ENCODE results near the gene TBPL1. TPM values are rescaled to one million over a fixed set of nuclear protein-coding genes. Genes with fewer than 3 reads are reported as not detected.

The TBPL1 gene
- total RNA-seq, 1 experiment from 2014 or later = 52.0 TPM

DNA sequence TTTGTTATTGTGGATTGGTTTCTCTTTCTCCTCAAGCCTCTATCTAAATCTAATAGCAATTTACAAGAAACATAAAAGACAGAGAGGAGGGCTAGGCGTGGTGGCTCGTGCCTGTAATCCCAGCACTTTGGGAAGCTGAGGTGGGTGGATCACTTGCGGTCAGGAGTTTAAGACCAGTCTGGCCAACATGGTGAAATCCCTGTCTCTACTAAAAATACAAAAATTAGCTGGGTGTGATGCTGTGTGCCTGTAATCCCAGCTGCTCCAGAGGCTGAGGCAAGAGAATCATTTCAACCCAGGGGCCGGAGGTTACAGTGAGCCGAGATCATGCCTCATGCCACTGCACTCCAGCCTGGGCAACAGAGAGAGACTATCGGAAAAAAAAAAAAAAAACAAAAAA is 52.8 kb downstream of the TBPL1 start:
- DNase-seq (ENCODE audit: low spot score) = no peak

DNA sequence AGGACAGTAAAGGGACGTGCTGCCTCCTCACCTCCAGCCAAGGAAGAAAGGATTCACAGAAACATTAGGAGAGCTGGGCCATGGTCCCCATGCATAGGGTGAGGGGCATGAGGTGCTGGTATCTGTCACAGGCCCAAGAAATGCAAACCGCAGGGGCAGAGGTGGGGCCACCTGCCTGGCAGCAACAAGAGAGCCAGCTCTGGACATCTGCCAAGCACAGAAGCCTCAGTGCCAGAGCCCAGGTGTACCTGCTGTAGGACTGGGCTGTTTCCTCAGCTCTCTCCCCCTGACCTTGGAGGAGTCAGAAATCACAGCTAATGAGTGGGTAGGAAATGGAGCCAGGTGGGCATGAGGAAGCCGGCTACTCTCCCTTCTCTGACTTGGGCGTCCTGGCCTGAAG is 54.1 kb downstream of the TBPL1 start:
- no peak for DNase-seq (ENCODE audit: low spot score)

DNA sequence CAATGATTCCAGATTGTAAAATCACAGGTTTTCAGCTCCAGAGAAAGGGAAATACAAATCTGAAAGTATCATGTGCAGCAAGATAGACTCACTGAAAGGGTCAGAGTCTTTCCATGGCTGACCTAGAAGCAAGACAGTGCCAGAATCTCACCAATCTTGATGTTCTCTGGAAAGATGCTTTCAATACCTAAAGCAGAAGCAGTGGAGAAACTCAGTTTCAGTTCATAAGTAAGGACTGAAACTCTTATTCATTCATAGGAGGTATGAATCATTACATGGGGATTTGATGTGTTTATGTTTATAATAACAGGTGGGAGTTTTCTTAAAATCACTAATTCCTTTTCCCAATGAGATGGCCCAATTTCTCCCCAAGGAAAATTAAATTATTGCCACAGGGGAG is 56.9 kb downstream of the TBPL1 start:
- no peak for DNase-seq (ENCODE audit: low spot score)

DNA sequence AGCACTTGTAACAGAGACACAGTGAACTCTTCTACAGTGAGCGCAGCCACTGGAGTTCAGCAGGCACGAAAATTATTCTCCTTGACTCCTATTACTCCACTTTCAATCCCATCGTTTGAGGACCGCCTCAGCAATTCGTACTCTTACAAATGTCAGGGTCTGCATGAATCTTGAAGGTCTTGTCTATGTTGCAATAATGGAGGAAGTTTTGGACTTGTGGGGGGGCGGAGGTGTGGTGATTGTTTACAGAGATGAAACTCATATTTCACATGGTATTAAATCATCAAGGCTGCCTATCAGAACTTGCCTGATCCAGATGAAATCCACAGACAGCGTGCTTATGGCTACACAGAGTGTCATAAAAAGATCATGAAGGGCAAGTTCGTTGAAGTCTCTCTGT is 57.4 kb downstream of the TBPL1 start:
- no peak for DNase-seq (ENCODE audit: low spot score)

DNA sequence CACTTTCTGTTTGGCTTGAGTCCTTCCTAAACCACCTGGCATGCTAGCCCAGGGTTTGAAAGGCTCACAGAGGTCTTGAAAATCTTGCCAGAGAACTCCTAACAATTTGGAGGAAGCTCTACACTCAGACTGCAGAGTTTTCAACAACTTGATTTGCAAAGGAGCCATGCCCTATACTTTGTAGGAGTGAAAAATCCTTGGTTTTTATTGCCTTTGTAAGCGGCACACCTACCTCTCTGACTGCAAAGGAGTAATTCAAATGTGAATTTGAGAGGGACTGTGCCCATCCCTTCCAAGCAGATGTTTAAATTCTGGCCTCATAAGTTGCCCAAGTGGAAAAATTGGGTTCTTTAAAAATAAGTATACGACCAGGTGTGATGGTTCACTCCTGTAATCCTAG is 58.0 kb downstream of the TBPL1 start:
- DNase-seq (ENCODE audit: low spot score) = no peak

DNA sequence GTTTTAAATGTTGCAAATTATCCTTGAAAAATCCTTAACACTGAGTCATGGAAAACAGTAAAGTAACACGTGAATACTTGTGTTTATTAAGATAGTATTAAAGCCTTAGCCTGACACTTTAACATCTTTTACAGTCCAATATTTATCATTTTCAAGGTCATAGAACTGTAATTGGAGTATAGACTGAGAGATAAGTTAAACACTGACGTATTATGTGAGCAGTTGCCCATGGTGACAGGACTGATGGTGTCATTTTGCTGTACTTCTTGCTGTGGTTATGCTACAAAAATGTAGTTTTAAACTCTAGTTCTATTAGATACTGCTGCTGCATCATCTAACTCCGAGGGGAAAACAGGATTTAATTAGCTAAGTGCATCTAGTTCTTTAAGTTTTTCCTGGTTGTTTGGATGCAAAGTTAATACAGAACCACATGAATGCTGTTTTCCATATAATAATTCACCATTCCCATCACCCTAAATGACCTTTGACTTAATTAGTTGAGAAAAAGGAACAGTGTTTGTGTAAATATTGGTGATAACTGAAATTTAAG is 61.6 kb downstream of the TBPL1 start:
- DNase-seq (ENCODE audit: low spot score) = no peak

DNA sequence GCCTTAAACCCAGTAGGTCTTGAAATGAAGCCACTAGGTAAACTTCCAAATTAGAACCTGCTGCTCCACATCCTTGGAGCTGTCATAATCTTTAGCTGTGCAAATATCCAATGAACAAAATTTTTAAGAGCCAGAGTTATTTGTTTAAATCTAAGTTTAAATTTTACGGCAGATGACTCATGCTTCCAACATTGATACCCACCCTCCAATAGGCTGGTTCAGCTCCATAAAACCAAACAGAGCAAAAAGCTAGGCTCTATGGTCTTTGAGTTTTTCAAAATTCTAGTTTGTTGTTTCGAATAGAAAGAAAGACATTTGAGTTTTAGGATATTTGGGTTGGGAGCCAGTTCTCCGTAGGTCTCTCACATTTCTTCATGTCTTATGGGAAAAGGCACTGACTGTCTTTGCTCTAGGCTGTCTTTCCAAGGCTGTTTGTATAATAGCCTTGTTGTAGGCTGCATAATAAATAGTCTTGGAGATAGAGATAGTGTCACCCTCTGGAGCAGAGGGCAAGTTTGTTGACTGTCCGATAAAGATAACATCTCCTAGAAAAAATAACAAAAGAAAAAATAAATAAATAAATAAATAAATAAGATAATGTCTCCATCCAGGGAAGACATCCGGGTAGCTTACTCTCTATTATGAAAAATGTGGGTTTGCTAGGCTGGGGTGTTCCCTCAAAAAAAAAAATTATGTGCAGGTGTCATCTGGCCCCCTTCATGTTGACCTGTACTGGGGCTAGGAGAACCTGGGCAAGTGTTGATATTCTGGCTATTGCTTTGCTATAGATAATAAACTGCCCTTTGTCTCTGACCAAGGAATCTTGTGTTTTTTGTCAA is 62.9 kb downstream of the TBPL1 start:
- no peak for DNase-seq (ENCODE audit: low spot score)

DNA sequence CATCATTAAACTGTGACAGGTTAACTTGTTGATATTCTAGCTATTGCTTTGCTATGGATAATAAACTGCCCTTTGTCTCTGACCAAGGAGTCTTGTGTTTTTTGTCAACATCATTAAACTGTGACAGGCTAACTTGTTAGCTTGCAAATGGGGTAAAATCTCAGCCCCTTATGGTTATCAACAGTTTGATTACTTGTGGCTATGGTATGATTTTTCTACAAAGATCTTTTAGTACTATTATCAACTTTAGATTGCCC is 63.5 kb downstream of the TBPL1 start:
- no peak for DNase-seq (ENCODE audit: low spot score)

DNA sequence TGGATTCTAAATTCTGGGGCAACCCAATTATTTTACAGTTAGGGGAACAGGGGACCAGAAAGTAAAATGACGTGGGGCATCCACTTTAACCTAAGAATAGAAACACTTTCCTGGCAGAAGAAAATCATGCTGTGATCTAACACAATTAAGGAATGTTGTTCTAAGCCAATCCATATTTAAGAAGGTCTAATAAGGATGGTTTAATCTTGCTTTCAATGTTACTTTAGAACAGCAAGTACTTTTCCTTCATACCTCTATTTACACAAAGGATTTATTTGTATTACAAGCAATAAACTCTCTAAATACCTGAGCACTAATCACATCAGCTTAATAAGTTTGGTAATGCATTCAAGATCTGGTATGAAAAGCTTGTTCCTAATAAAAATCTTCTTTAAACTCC is 67.0 kb downstream of the TBPL1 start:
- DNase-seq (ENCODE audit: low spot score) = no peak

DNA sequence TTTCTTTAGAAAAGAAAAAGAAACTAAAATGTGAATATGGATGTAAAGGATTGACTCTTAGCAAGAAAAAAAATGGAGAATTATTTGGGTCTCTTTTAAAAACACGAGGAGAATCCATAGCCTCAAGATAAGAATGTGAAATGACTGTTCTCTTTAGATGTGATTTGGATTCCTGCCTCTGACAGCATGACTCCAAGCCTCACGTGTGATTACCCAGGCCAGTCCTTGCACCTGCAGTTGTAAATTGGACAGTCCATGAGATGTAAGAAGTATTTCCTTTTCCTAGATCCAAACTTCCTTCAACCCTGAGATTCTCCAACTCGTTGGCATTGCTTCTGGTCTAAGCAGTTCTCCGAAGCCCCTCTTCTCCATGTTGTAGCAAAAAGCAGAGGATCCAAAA is 67.5 kb downstream of the TBPL1 start:
- DNase-seq (ENCODE audit: low spot score) = no peak

DNA sequence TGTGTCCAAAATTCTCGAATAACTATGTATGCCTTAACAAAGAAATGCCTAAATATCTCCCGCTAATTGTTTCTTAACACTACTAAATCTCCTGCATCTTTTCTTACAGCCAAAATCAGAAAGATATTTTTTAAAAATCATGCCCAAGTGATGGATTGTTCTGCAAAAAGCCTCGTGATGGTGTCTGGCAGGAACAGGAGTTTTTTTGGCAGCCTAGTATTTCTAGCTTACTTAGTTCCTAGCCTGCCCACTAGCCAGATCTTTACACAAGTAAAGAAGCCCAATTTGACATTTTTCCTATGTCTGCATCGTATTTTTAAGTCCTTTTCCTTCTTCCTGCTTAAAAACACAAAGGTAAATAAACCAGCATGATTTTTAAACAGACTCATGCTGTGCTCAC is 67.9 kb downstream of the TBPL1 start:
- no peak for DNase-seq (ENCODE audit: low spot score)

DNA sequence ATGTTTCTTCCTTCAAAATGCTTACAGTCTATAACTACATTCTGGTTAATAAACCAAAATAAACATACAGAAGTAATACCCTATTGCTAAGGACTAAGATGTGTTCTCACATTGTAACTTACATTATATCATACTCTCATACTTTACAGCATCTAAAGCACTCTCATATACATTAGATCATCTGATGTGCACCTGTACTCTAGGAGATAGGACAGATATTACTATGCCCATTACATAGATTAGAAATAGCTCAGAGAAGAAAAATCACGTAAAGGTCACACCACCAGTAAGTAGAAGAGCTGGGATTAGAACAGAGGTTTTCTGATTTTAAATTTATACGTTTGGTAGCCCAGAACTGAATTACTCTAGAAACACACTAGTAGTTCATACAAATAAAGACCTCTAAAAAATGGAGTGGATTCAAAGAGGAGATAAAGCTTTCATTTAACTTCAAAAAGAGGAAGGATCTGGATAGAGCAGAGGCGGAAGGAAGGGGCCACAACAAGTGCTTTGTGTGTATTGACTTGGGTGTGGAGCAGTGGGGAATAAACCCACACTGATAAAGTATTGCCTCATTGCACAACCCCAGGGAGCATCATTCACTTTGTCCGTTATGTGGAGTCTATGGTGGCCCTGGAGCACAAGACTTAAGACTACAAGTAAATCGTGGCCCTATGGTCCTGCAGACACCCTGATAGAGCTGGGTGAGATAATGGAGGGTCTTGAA is 68.5 kb downstream of the TBPL1 start:
- no peak for DNase-seq (ENCODE audit: low spot score)

DNA sequence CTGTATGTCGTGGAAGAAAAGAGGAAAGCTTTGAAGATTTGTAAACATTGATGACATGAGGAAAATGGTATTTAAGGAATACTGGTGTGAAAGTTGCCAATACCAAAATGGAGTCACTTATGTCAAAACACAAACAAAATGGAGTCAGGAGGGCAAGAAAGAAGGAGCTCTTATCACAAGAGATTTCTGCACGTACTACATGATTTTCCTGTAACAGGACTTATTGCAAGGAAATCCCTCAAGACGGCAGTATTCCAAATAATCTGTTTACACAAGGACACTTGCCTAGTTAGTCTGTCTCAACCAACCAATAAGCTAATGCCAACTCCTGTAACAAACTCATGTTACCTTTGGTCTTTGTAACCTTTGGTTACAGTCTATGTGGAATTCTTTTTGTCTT is 69.6 kb downstream of the TBPL1 start:
- no peak for DNase-seq (ENCODE audit: low spot score)

DNA sequence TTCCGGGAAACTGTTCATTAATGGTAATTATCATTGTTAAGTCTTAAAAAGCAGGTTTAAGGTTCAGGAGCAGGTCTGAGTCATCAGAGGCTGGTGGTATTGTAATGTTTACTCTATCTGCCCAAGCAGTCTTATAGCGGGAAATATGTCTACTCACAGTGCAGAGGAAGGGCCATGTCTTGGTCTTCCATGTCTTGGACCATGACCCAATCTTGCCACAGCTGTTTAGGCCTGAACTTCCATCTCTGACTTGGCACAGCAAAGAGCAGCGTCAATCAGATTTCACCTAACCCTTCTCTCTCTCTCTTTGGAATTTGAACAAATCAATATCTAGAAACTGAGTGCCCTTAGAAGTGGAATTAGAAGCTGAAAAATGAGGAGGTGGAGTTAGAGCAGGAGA is 73.6 kb downstream of the TBPL1 start:
- peak; percentile 54 for DNase-seq (ENCODE audit: low spot score)

DNA sequence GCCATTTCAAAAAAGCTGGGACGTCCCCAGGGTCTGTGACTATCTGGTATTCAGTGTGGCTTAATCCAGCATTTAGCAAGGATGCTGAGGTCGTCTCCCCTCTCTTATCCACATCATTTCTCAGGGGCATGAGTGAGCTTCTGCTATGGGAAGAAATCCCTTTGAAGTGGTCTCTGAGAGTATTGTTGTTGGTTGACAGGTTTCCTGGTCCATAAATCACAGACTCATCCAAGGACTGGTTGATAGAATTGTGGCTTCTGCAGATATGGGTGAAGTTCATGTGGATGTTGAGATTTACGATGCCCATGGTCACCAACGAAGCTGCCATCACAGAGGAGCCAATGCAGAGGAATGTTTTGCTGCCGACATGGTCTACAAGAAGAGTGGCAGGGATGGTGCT is 75.4 kb downstream of the TBPL1 start:
- no peak for DNase-seq (ENCODE audit: low spot score)

DNA sequence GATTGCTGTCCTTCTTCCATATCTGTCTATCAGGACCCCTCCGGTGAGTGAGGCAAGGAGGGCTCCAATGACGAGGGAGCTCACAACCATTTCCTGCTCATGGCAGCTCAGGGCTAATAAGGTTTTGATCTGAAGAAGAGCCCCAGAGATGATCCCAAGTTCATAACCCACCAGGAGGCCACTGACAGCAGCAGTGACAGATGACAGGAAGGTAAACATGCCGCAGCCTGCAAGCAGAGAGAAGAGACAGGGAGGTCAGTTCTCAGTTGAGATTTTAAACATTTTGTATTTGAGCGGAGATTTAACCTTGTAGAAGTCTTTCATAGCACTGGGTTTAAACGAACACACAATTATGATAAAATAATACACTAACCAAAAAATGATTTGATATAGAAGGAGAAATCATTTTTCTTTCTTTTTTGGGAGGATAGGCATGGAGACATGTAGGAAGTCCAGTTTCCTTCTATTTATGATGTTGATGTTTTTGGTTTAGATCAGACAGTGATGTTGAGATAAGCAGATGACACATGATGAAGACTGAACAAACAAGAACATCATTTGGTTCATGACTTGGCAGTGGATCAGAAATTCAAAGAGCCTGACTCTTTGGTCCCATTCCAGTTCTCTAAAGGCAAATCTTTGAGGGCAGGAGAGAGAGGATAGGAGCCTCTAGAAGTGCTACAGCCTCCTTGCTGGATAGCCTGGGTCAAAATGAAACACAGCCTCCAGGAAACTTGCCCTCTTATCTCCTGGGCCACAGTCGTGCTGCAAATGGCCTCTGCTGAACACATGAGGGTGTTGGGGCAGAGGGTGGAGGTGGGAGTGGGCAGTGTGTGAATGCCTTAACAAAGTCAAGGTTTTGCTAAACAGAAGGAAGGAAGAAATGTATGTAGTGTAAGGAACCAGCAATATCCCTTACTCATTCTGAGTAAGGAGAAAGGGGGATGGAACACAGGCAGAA is 76.8 kb downstream of the TBPL1 start:
- no peak for DNase-seq (ENCODE audit: low spot score)

DNA sequence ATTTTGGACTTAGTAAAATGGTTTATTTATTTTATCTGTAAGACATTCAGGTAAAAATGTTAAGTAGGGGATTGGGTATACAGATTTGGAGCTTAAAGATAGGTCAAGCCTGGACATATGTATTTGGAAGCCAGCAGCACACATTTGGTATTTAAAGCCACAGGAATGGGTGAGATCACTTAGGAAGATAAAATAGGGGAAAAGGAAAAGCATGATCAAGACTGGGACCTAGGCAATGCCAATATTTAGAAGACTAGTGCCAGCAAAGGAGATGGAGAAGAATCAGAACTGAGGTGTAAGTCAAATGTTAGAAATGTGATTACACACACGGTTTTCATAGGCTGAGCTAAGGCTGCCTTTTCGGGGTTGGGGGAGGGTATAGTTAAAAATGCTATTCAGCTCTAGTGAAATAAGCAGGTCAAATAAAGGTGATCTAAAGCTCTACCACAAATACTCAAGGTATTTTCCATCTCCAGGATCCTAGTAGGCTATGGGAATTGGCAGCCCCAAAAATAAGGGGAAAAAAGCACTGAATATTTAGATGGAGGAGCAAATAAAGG is 78.8 kb downstream of the TBPL1 start:
- peak; percentile 16 for DNase-seq (ENCODE audit: low spot score)

DNA sequence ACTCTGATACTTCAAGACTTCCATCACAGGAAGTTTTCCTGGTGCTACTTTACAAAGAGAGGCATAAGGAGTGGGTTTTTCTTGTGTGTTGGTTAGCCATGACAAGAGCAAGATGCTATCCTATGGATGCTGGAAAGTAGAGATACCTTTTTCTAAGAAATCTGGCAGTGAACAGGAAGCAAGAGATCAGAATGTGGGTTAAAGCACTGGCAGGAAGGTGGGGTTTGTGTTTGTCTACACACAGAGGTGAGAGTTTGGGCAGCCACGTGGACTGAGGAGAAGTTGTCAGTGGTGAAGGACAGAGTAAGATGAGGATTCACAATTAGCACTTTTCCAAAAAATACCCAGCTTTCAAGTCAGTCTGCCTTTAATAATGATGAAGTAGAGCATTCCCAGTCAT is 81.5 kb downstream of the TBPL1 start:
- no peak for DNase-seq (ENCODE audit: low spot score)

DNA sequence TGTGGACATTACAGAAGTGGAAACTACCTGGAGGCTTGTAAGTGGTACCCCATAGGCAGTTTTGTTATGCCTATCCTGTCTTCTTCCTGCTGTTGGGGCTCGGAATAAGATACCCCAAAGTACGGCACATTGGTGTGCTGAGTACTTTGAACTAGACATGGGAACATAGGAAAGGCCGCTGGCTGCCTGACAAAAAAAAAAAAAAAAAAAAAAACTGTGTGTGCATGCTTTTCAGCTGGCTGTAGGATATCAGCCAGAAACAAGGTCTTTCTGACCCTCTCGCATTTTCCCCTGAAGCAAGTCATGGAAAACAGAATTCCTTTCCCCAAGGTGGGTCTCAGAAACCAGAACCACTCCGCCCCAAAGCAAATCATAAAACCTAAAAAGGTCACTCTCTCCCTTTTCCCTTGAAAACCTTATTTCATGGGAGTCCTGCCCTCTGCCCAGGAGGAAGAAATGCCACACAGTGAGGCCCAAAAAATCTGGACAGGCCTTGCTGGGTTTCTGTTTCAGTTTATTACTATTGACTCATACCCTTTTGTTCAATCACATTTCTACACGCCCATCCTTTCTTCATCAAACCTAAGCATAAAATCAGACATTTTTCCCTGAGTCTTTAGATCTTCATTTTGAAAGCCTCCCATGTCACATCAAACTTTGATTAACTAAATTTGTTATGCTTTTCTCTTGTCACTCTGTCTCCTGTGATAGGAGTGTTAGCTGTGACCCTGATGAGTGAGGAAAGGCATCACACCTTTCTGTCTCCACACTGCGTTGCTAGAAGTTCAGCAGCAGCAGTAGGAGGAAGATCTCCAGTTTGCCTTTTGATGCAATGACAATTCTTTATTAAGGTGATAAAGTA is 82.2 kb downstream of the TBPL1 start:
- no peak for DNase-seq (ENCODE audit: low spot score)

DNA sequence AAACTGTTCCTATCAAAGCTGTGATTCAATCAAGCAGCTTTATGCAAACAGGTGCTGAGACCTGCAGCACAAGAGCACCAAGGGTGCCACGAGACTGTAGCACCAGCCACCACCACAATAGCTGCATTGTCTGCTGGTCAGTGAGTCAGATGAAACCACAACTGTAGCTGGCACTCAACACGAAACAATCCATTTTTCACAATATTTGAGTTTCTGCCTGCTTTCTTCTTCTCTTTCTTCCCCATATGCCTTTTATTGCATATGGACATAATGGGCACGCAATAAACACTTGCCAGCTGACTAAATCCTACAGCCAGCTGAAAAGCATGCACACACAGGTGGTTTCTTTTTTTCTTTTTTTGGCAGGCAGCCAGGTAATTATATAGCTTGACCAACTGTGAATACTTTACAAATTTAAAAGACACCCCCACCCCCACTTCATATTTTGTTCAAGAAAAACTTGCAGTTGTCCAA is 82.8 kb downstream of the TBPL1 start:
- DNase-seq (ENCODE audit: low spot score) = peak; percentile 70

DNA sequence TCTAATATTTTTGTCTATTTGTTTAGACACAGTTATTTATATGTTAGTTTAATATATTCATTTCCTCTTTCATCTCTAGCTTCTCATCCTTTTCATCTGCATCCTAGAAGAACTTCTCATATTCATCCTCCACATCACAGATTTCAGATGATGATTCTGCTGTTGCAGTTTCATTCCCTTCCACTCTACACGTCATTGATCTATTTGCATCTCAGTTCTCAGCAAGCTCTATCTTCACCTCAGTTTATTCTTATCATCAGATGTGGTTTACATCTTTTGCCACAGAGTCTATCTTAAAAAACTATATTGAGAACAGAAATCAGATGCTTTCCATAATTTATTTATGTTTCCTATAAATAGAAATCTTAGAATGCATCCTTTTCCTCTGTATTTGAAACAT is 86.1 kb downstream of the TBPL1 start:
- no peak for DNase-seq (ENCODE audit: low spot score)

Measured in H4 (cell line).